Stimulated activated effector memory CD8-positive, alpha-beta T cell treated with anti-CD3 and anti-CD28 coated beads, Interleukin-12 subunit alpha, Interleukin-12 subunit beta, amount 100 ng/mL, for 72 hours (primary cell): ENCODE measurements around the gene PCAT7.

Experiments used
- ATAC-seq: fragments of 150-1000 bp; cut with Tn5 transposase; 2 replicates; pipeline ENCODE4 v1.10.0; 2021
- DNase-seq, 2 donors: peaks; one replicate each; pipeline ENCODE4 v3.0.0; 2021 to 2022; ENCODE audit warnings: low spot score in 2 of 2
- H3K27ac Mint-ChIP-seq: one replicate; pipeline ENCODE4 v1.8.0; 2022; ENCODE audit warnings: mild to moderate bottlenecking, mixed read lengths
- H3K36me3 Mint-ChIP-seq: one replicate; pipeline ENCODE4 v1.8.0; 2022; ENCODE audit warnings: mild to moderate bottlenecking, mixed read lengths
- H3K4me1 Mint-ChIP-seq: one replicate; pipeline ENCODE4 v1.8.0; 2022; ENCODE audit warnings: mixed read lengths
- H3K4me3 Mint-ChIP-seq: one replicate; pipeline ENCODE4 v1.8.0; 2022; ENCODE audit warnings: mild to moderate bottlenecking, mixed read lengths
- H3K9me3 Mint-ChIP-seq: one replicate; pipeline ENCODE4 v1.8.0; 2022; ENCODE audit warnings: mixed read lengths

Gene PCAT7

DNA sequence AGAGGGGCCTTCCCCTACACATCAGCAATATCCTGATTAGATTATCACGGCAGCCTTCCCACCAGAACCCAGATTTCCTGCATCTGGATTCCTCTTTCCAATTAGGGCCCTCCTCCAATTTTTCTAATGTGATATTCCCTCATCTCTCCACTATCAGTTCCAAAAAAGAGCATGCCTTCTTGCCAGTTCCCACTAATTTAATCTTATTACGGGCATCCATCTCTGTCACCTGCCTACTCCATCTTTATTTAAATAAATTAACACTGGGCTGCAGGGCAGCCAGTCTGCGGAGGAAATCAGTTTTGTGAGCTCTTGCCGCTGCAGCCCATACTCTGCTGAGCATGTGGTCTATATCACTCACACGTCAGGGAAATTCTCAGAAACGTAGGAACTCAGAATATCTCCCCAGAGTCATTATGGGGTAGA lies 55.3 kb downstream of the PCAT7 start:
- Mint-ChIP-seq H3K4me3 (no peak overlapping the region), H3K4me1 (peaks cover 8% of the 10 kb centered on the region), H3K27ac (no peak overlapping the region), H3K9me3 (no peaks in the 10 kb centered on the region), H3K36me3 (no peaks in the 10 kb centered on the region)
- DNase-seq = no peak
- no peak for ATAC-seq

GRCh38 chr9:94611638-94612068 lies 56.8 kb downstream of the PCAT7 start:
- ATAC-seq (peak; percentile 58), DNase-seq (no peak)
- Mint-ChIP-seq H3K27ac (no peak overlapping the region), H3K36me3 (no peaks in the 10 kb centered on the region), H3K4me3 (no peak overlapping the region), H3K9me3 (no peaks in the 10 kb centered on the region), H3K4me1 (peaks cover 8% of the 10 kb centered on the region)

- no peak overlapping the region for H3K27ac Mint-ChIP-seq
- DNase-seq = no peak
- no peak overlapping the region for H3K4me3 Mint-ChIP-seq
- no peaks in the 10 kb centered on the region for H3K36me3 Mint-ChIP-seq
- peaks cover 8% of the 10 kb centered on the region for H3K4me1 Mint-ChIP-seq
- no peaks in the 10 kb centered on the region for H3K9me3 Mint-ChIP-seq
- no peak for ATAC-seq
Measured at GRCh38 chr9:94612071-94612470, 57.2 kb downstream of the PCAT7 start.

- Mint-ChIP-seq H3K9me3 (no peaks in the 10 kb centered on the region), H3K27ac (no peak overlapping the region), H3K4me3 (no peak overlapping the region), H3K4me1 (peaks cover 8% of the 10 kb centered on the region), H3K36me3 (no peaks in the 10 kb centered on the region)
- no peak for DNase-seq
- no peak for ATAC-seq
Measured at GRCh38 chr9:94613003-94613402, 58.1 kb downstream of the PCAT7 start.

DNA sequence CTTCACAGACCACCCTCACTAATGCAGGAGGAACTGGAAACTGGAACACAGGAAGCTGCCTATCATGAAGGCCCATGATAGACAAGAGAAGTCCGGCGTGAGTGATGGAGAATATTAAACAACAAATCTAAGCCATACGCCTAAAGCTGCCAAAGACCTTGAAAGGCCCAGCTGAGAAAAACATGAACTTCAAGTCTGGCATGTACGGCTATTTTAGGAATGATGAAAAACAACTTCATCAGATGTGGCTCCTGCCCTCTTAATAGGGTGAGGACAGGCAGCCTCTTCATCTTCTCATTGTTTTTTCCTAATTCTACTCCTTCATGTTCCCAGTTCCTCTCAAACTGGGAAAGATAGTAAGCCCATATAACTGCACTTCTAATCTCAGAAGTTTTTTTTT lies 64.1 kb downstream of the PCAT7 start:
- Mint-ChIP-seq H3K4me1 (no peaks in the 10 kb centered on the region), H3K36me3 (no peaks in the 10 kb centered on the region), H3K9me3 (no peaks in the 10 kb centered on the region), H3K27ac (no peak overlapping the region), H3K4me3 (no peak overlapping the region)
- ATAC-seq (no peak), DNase-seq (no peak)
